Fibroblast of pulmonary artery (primary cell): ENCODE measurements around the gene BAG3.

ENCODE experiments used
- DNase-seq: peaks from one replicate; pipeline ENCODE4 v3.0.0-alpha.2; 2010; ENCODE audit warnings: low read depth
- H3K4me3 ChIP-seq: replicated peaks from 2 replicates; pipeline ENCODE4 v1.5.1; 2011; ENCODE audit warnings: low read depth, mild to moderate bottlenecking, control low read depth, low read length, moderate library complexity
- CTCF ChIP-seq: IDR thresholded peaks from 2 replicates; pipeline ENCODE4 v1.5.1; 2011; ENCODE audit warnings: mild to moderate bottlenecking, control low read depth, low read length, inconsistent platforms; ENCODE audit errors: missing control alignments

The BAG3 gene

GRCh38 chr10:119680050-119680449, 28.9 kb downstream of the BAG3 start:
- H3K4me3 ChIP-seq: no peak overlapping the region
- no peak for TF ChIP-seq CTCF
- DNase-seq: peak; percentile 90

GRCh38 chr10:119680650-119681081, 29.5 kb downstream of the BAG3 start:
- DNase-seq: no peak
- TF ChIP-seq CTCF: no peak
- no peak overlapping the region for H3K4me3 ChIP-seq

- peak; percentile 93 for DNase-seq
- peak overlapping the region; percentile 49 for H3K4me3 ChIP-seq
- TF ChIP-seq CTCF: peak; percentile 84
Measured at GRCh38 chr10:119686465-119687191, 35.4 kb downstream of the BAG3 start.

- DNase-seq: peak; percentile 51
- peak overlapping the region; percentile 49 for H3K4me3 ChIP-seq
- TF ChIP-seq CTCF: no peak
Measured at GRCh38 chr10:119687192-119688032, 36.2 kb downstream of the BAG3 start.

GRCh38 chr10:119688033-119688508, 36.9 kb downstream of the BAG3 start:
- H3K4me3 ChIP-seq: no peak overlapping the region
- no peak for DNase-seq
- no peak for TF ChIP-seq CTCF

- no peak for TF ChIP-seq CTCF
- no peak for DNase-seq
- no peak overlapping the region for H3K4me3 ChIP-seq
Measured at GRCh38 chr10:119689016-119689580, 37.9 kb downstream of the BAG3 start.
